Measurements from ENCODE around the gene TGIF1. TPM values are rescaled to one million over a fixed set of nuclear protein-coding genes. Genes with fewer than 3 reads are reported as not detected.

TGIF1 gene
- total and polyA plus RNA-seq, 8 donors, result 12.8 to 40.7 (median 18.3) TPM

GRCh38 chr18:3492721-3493120 is 42.7 kb downstream of the TGIF1 start:
- intact Hi-C loops (cut with DNase I), result no loop called here
- Histone ChIP-seq H3K4me3 (no peak overlapping the region), H3K4me1 (no peaks in the 10 kb centered on the region), H3K27ac (no peak overlapping the region), H3K36me3 (no peaks in the 10 kb centered on the region), H3K27me3 (no peaks in the 10 kb centered on the region), H3K9me3 (no peaks in the 10 kb centered on the region)
- ATAC-seq (no peak), FAIRE-seq (no peak), DNase-seq (no peak)
- TF ChIP-seq CTCF (IDR thresholded peaks at IDR 0.05), result no peak
- WGBS, 2 donors, result 78 to 82% methylated on average over 2 of the region's 2 CpGs

GRCh38 chr18:3493501-3494244 is 43.7 kb downstream of the TGIF1 start:
- Histone ChIP-seq H3K4me1 (no peaks in the 10 kb centered on the region), H3K27ac (no peak overlapping the region), H3K9me3 (no peaks in the 10 kb centered on the region), H3K36me3 (no peaks in the 10 kb centered on the region), H3K27me3 (no peaks in the 10 kb centered on the region), H3K4me3 (no peak overlapping the region)
- 74% methylated on average over 9 of the region's 9 CpGs for WGBS, 2 donors
- no peak for TF ChIP-seq CTCF (IDR thresholded peaks at IDR 0.05)
- FAIRE-seq (no peak), DNase-seq (no peak), ATAC-seq (no peak)
- intact Hi-C loops (cut with DNase I), result no loop called here

GRCh38 chr18:3494245-3494526 is 44.2 kb downstream of the TGIF1 start:
- no peak for FAIRE-seq
- Histone ChIP-seq H3K27ac (no peak overlapping the region), H3K4me3 (no peak overlapping the region), H3K27me3 (no peaks in the 10 kb centered on the region), H3K36me3 (no peaks in the 10 kb centered on the region), H3K9me3 (no peaks in the 10 kb centered on the region), H3K4me1 (no peaks in the 10 kb centered on the region)
- 65 to 66% methylated on average over 4 of the region's 4 CpGs for WGBS, 2 donors
- intact Hi-C loops (cut with DNase I), result no loop called here
- ATAC-seq, result no peak
- no peak for TF ChIP-seq CTCF (IDR thresholded peaks at IDR 0.05)
- no peak for DNase-seq

- WGBS, 2 donors, result 89 to 91% methylated on average over 5 of the region's 5 CpGs
- no peak for TF ChIP-seq CTCF (IDR thresholded peaks at IDR 0.05)
- H3K36me3 ChIP-seq, result no peaks in the 10 kb centered on the region
- no peak for FAIRE-seq
- intact Hi-C loops (cut with DNase I), result no loop called here
- no peaks in the 10 kb centered on the region for H3K9me3 ChIP-seq
- H3K27me3 ChIP-seq, result no peaks in the 10 kb centered on the region
- no peak overlapping the region for H3K4me3 ChIP-seq
- no peak for DNase-seq
- H3K27ac ChIP-seq, result no peak overlapping the region
- ATAC-seq, result no peak
- H3K4me1 ChIP-seq, result no peaks in the 10 kb centered on the region
Observed at GRCh38 chr18:3494569-3494968, 44.6 kb downstream of the TGIF1 start.

- intact Hi-C loops (cut with DNase I), result no loop called here
- Histone ChIP-seq H3K36me3 (no peaks in the 10 kb centered on the region), H3K4me3 (no peak overlapping the region), H3K9me3 (no peaks in the 10 kb centered on the region), H3K27me3 (no peaks in the 10 kb centered on the region), H3K4me1 (no peaks in the 10 kb centered on the region), H3K27ac (no peak overlapping the region)
- 88 to 91% methylated on average over 7 of the region's 7 CpGs for WGBS, 2 donors
- DNase-seq (no peak), ATAC-seq (no peak), FAIRE-seq (no peak)
- TF ChIP-seq CTCF (IDR thresholded peaks at IDR 0.05), result no peak
Observed at GRCh38 chr18:3495691-3496430, 45.9 kb downstream of the TGIF1 start.

Data from pancreas (tissue), 10 donors.